BE2C (cell line): ENCODE results near the gene PPP1R37.

ENCODE experiments used
- DNase-seq: peaks from one replicate; pipeline ENCODE4 v3.0.0-alpha.2; 2020
- H3K27me3 ChIP-seq: fragments of 250-450 bp; sonication (Bioruptor Pico); 2 replicates; pipeline ENCODE4 v1.5.1; 2020; ENCODE audit warnings: mild to moderate bottlenecking
- H3K36me3 ChIP-seq: fragments of 250-450 bp; sonication (Bioruptor Pico); 2 replicates; pipeline ENCODE4 v1.5.1; 2020; ENCODE audit warnings: mild to moderate bottlenecking
- H3K4me1 ChIP-seq: fragments of 250-450 bp; sonication (Bioruptor Pico); 2 replicates; pipeline ENCODE4 v1.5.1; 2020
- H3K4me3 ChIP-seq: 2 replicates; pipeline ENCODE4 v1.5.1; 2011; ENCODE audit warnings: low read depth, low read length
- H3K9me3 ChIP-seq: fragments of 250-450 bp; sonication (Bioruptor Pico); 2 replicates; pipeline ENCODE4 v1.5.1; 2020
- CTCF ChIP-seq: IDR thresholded peaks from 2 replicates; pipeline ENCODE4 v1.5.1; 2012; ENCODE audit warnings: mild to moderate bottlenecking, low read depth, low read length

PPP1R37 gene

GRCh38 chr19:45135176-45135885 lies 42.4 kb downstream of the PPP1R37 start:
- Histone ChIP-seq H3K4me3 (no peak overlapping the region), H3K9me3 (no peaks in the 10 kb centered on the region), H3K36me3 (no peaks in the 10 kb centered on the region; the same call in 1 of the 2 replicates), H3K4me1 (no peaks in the 10 kb centered on the region), H3K27me3 (no peaks in the 10 kb centered on the region)
- TF ChIP-seq CTCF, result no peak
- DNase-seq, result no peak

DNA sequence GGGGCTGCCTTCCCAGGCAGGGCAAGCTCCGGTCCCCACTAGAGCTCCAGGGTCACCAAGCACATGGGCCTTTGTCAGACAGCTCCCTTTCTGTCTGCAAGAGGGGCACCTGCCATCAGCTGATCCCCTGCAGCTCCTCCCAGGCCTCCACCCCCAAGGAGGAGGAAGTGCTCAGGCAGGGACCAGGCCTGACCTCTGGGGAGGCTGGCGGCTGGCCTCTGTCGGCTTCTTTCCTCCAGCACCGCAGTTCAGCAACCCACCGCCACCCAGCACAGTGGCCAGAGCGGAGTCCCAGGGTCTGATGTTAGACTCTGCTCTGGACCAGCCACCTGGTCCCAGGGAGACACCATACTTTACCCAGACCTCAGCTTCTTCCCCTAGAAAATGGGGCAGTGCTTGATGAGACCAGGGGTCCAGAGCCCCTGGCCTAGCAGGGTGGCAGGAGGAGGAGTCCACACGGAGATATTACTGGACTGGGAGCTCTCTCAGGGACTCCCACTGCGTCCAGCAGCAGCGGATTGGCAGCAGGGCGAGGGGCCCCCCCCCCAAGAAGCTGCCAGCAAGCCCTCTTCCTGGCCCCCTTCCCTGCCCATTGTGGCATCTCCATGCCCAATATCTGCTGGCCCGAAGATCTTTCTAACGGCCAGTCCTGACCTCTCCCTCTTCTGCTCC lies 43.7 kb downstream of the PPP1R37 start:
- Histone ChIP-seq H3K27me3 (no peaks in the 10 kb centered on the region), H3K9me3 (no peaks in the 10 kb centered on the region), H3K4me1 (no peaks in the 10 kb centered on the region), H3K4me3 (no peak overlapping the region), H3K36me3 (peaks cover 13% of the 10 kb centered on the region)
- peak; percentile 8 for DNase-seq
- TF ChIP-seq CTCF, result no peak

DNA sequence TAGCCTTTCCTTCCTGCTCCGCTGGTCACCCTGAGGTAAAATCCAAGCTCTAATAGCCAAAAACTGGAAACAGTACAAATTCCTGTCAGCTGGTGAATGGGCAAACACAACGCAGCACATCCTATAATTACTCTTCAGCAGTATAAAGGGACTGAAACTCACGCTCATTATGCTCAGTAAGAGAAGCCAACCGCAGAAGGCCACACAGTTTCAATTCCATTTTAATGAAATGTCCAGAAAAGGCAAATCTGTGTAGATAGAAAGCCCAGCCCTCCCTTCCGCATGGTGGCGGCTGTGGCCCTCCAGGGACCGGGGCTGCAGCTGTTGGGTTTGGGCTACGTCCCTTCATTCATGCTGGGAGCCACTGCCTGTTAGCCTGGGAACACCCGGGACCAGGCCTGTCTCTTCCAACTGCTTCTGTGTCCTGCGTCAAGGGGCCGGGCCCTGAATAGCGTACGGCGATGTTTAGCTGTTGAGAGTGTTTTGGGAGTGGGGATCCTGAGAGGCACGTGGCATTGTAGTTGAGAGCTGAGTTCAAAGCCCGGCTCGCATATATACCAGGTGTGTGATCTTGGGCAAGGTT lies 44.3 kb downstream of the PPP1R37 start:
- no peaks in the 10 kb centered on the region for H3K4me1 ChIP-seq
- TF ChIP-seq CTCF, result no peak
- no peaks in the 10 kb centered on the region for H3K9me3 ChIP-seq
- H3K4me3 ChIP-seq, result no peak overlapping the region
- H3K27me3 ChIP-seq, result no peaks in the 10 kb centered on the region
- DNase-seq, result peak; percentile 11
- H3K36me3 ChIP-seq, result peaks cover 18% of the 10 kb centered on the region

DNA sequence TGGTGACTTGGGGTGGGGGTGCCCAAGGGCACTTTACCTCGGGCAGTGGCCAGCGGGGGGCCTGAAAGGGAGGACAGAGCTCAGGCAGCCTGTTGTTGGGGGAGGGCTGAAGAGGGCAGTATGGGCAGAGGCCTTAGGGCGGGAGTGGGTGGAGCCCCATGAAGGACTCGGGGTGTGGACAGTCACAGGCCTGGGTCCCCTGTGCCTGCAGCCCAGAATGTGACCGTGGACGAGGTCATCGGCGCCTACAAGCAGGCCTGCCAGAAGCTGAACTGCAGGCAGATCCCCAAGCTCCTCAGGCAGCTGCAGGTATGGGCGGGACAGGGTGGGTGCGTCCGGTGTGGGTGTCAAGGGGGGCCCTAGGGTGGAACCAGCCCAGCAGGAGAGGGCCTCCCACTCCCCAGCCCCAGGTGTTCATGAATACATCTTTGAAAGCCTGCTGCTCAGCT lies 45.3 kb downstream of the PPP1R37 start:
- H3K9me3 ChIP-seq, result no peaks in the 10 kb centered on the region
- H3K27me3 ChIP-seq, result no peaks in the 10 kb centered on the region
- no peak overlapping the region for H3K4me3 ChIP-seq
- TF ChIP-seq CTCF, result no peak
- DNase-seq, result no peak
- H3K36me3 ChIP-seq, result peaks cover 27% of the 10 kb centered on the region
- no peaks in the 10 kb centered on the region for H3K4me1 ChIP-seq

DNA sequence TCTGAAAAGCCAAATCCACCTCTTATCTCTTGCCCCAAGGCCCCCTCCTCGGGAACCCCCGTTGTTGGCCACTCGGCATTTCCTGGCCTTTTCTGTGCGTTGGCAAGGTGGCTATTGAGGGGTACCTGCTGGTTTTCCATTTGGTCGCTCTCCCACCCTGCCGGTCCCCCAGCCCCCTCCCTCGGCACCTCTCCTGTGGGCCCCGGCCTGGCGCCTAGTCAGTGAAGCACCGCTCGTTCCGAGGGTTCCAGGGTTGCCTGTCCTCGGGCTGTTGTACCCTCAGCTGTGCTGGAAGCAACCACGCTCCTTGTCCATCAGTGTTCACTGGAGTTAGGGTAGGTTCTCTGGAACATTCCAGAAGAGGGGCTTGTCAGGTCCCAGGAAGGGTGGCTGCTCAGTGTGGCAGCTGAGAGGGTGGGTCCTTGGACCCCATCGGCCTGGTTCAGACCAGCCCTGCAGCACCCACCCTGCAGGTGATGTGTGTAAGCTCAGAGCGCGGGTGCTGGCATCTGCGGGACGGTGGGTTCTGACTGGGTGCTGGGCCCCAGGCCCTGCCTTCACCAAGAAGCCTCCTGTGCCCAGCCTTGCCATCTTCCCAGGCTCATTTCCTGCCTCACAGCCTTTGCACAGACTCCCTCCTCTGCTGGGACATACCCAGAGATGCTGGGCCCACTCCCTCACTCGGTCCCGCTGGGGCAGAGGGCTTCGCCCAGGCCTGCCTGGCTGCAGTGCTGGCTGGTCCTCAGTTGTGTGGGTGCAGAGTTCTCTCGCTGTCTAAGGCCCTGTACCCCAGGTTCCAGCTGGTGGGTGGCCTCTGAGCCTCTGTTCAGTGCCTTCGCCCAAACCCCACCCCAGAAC lies 46.5 kb downstream of the PPP1R37 start:
- Histone ChIP-seq H3K4me3 (no peak overlapping the region), H3K4me1 (no peaks in the 10 kb centered on the region), H3K36me3 (peaks cover 34% of the 10 kb centered on the region), H3K27me3 (no peaks in the 10 kb centered on the region), H3K9me3 (no peaks in the 10 kb centered on the region)
- TF ChIP-seq CTCF, result no peak
- DNase-seq, result no peak
